Testis (tissue), 2 donors: ENCODE data around the gene SMAD3.

Experiments
- POLR2A ChIP-seq: fragments of 450-650 bp; IDR thresholded peaks from one replicate; pipeline ENCODE4 v1.6.1; 2017; ENCODE audit warnings: antibody characterized with exemption, mild to moderate bottlenecking, moderate library complexity
- TF ChIP-seq, protein P1 (sequence below), 3 experiments: fragments of 450-650 bp in 2 of 3; fragments of 200-600 bp in 1 of 3; sonication (generic) in 1 of 3; IDR thresholded peaks; one replicate each; pipeline ENCODE4 v1.5.1; 2016 to 2019; ENCODE audit warnings: antibody characterized with exemption in 3 of 3, mild to moderate bottlenecking in 2 of 3, moderate library complexity in 1 of 3

DNA sequence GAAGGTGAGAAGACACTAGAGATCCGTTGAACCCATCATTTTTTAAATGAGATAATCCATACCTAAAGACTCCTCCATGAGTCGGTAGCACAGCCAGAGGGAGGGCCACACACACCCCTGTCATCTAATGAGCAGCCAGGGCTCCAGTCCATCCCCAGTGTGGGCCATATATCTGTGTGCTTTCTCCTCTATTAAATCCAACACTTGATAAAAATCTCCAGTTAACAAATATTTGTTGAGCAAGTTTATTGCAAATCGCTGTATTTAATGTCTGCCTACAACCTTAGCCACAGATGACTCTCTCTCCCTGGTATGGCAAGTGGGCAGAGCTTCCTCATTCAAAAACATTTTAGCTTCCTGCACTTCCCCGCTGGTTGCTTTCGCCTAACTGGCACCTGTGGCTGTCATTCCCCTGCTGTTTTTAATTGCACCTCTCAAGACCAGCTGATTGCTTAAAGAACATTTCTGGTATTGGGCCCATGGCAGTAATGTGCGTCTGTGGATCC lies 82.8 kb downstream of the SMAD3 start:
- no peak for TF ChIP-seq POLR2A
- TF ChIP-seq, protein P1, sequence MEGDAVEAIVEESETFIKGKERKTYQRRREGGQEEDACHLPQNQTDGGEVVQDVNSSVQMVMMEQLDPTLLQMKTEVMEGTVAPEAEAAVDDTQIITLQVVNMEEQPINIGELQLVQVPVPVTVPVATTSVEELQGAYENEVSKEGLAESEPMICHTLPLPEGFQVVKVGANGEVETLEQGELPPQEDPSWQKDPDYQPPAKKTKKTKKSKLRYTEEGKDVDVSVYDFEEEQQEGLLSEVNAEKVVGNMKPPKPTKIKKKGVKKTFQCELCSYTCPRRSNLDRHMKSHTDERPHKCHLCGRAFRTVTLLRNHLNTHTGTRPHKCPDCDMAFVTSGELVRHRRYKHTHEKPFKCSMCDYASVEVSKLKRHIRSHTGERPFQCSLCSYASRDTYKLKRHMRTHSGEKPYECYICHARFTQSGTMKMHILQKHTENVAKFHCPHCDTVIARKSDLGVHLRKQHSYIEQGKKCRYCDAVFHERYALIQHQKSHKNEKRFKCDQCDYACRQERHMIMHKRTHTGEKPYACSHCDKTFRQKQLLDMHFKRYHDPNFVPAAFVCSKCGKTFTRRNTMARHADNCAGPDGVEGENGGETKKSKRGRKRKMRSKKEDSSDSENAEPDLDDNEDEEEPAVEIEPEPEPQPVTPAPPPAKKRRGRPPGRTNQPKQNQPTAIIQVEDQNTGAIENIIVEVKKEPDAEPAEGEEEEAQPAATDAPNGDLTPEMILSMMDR (IDR thresholded peaks at IDR 0.05), result no peak
